ENCODE results near the gene RTP2. TPM values are rescaled to one million over a fixed set of nuclear protein-coding genes. Genes with fewer than 3 reads are reported as not detected.

The RTP2 gene
- total RNA-seq, 1 donor from 2014 or later, result not detected

DNA sequence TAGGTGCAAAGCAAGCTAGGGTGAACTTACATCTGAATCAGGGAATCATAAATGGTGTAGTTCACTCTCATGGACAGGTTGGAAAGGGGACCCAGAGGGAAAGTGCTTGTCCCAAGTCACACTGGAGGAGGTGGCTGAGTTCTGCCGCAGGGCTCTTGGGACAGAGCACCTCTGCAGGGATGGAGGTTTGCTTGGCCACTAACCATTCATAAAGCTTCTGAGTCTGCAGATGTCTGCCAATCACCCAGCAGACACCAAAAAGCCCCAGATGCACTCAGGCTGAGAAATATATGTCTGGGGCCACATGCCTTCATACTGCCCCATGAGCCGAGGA is 17.9 kb upstream of the RTP2 start:
- no peak for DNase-seq (ENCODE audit: low spot score)
- no peak overlapping the region for H3K27ac Mint-ChIP-seq (ENCODE audit: unreplicated experiment)
- no peak overlapping the region for H3K4me3 Mint-ChIP-seq (ENCODE audit: unreplicated experiment)
- no peaks in the 10 kb centered on the region for H3K27me3 Mint-ChIP-seq (ENCODE audit: low read depth)
- H3K4me1 Mint-ChIP-seq (ENCODE audit: low read depth), result no peaks in the 10 kb centered on the region
- TF ChIP-seq, protein P1, sequence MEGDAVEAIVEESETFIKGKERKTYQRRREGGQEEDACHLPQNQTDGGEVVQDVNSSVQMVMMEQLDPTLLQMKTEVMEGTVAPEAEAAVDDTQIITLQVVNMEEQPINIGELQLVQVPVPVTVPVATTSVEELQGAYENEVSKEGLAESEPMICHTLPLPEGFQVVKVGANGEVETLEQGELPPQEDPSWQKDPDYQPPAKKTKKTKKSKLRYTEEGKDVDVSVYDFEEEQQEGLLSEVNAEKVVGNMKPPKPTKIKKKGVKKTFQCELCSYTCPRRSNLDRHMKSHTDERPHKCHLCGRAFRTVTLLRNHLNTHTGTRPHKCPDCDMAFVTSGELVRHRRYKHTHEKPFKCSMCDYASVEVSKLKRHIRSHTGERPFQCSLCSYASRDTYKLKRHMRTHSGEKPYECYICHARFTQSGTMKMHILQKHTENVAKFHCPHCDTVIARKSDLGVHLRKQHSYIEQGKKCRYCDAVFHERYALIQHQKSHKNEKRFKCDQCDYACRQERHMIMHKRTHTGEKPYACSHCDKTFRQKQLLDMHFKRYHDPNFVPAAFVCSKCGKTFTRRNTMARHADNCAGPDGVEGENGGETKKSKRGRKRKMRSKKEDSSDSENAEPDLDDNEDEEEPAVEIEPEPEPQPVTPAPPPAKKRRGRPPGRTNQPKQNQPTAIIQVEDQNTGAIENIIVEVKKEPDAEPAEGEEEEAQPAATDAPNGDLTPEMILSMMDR (IDR thresholded peaks at IDR 0.05), result no peak
- H3K9me3 Mint-ChIP-seq (ENCODE audit: low read depth), result no peaks in the 10 kb centered on the region
- peaks cover 34% of the 10 kb centered on the region for H3K36me3 Mint-ChIP-seq (ENCODE audit: low read depth)

- TF ChIP-seq, protein P1 (IDR thresholded peaks at IDR 0.05), result no peak
Measured at GRCh38 chr3:187719628-187720336, 17.4 kb upstream of the RTP2 start.

DNA sequence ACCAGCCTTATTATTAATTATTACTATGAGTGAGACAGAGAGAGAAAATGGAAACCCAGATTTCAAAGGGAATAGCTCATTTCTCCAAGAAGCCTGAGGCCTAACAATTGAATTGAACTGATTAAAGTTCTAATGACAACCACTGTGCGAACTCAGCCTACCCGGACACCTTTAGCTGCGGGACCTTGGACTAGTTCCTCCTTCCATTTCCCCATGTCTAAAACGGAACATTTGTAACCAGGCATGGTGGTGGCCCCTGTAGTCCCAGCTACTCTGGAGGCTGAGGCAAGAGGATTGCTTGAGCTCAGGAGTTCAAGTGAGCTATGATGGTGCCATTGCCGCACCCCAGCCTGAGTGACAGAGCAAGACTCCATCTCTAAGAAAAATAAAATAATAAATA is 16.4 kb upstream of the RTP2 start:
- TF ChIP-seq, protein P1 (IDR thresholded peaks at IDR 0.05), result no peak
- no peaks in the 10 kb centered on the region for H3K9me3 Mint-ChIP-seq (ENCODE audit: low read depth)
- H3K4me1 Mint-ChIP-seq (ENCODE audit: low read depth), result no peaks in the 10 kb centered on the region
- DNase-seq (ENCODE audit: low spot score), result no peak
- H3K27me3 Mint-ChIP-seq (ENCODE audit: low read depth), result peaks cover 3% of the 10 kb centered on the region
- H3K36me3 Mint-ChIP-seq (ENCODE audit: low read depth), result peaks cover 22% of the 10 kb centered on the region
- H3K4me3 Mint-ChIP-seq (ENCODE audit: unreplicated experiment), result no peak overlapping the region
- H3K27ac Mint-ChIP-seq (ENCODE audit: unreplicated experiment), result no peak overlapping the region

More at GRCh38 chr3:187719628-187720336, 17.4 kb upstream of the RTP2 start:
- Mint-ChIP-seq H3K4me1 (ENCODE audit: low read depth) (no peaks in the 10 kb centered on the region), H3K36me3 (ENCODE audit: low read depth) (peaks cover 30% of the 10 kb centered on the region), H3K27ac (ENCODE audit: unreplicated experiment) (no peak overlapping the region), H3K9me3 (ENCODE audit: low read depth) (no peaks in the 10 kb centered on the region), H3K4me3 (ENCODE audit: unreplicated experiment) (no peak overlapping the region), H3K27me3 (ENCODE audit: low read depth) (no peaks in the 10 kb centered on the region)
- DNase-seq (ENCODE audit: low spot score), result no peak

DNA sequence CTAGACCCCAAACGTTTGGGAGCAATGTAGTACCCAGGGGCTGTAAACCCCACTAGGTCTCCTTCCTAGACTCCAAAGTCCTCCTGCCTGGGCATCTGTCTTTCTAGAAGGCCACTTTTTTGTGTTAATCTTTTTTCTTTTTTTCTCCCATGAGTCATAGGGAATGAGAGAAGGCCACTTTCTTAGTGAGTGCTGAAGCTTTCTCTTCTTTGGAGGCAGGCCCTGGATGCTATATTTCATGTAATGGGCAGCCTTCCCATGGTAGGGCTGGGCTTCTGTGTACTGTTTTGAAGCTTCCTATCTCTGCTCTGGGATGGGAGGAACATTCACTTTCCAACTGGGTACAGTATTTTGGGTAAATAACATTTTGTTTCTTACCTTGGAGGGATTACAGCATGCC is 15.2 kb upstream of the RTP2 start:
- TF ChIP-seq, protein P1 (IDR thresholded peaks at IDR 0.05), result no peak
- Mint-ChIP-seq H3K27me3 (ENCODE audit: low read depth) (peaks cover 3% of the 10 kb centered on the region), H3K36me3 (ENCODE audit: low read depth) (peaks cover 16% of the 10 kb centered on the region), H3K9me3 (ENCODE audit: low read depth) (no peaks in the 10 kb centered on the region), H3K4me1 (ENCODE audit: low read depth) (no peaks in the 10 kb centered on the region), H3K4me3 (ENCODE audit: unreplicated experiment) (no peak overlapping the region), H3K27ac (ENCODE audit: unreplicated experiment) (no peak overlapping the region)
- DNase-seq (ENCODE audit: low spot score), result no peak

GRCh38 chr3:187714404-187714979 is 12.1 kb upstream of the RTP2 start:
- Mint-ChIP-seq H3K27ac (ENCODE audit: unreplicated experiment) (no peak overlapping the region), H3K4me3 (ENCODE audit: unreplicated experiment) (no peak overlapping the region), H3K36me3 (ENCODE audit: low read depth) (no peaks in the 10 kb centered on the region), H3K4me1 (ENCODE audit: low read depth) (no peaks in the 10 kb centered on the region), H3K9me3 (ENCODE audit: low read depth) (no peaks in the 10 kb centered on the region), H3K27me3 (ENCODE audit: low read depth) (peaks cover 3% of the 10 kb centered on the region)
- TF ChIP-seq, protein P1 (IDR thresholded peaks at IDR 0.05), result peak; percentile 92
- DNase-seq (ENCODE audit: low spot score), result no peak
